Measurements from ENCODE around the gene PRR15L.

DNA sequence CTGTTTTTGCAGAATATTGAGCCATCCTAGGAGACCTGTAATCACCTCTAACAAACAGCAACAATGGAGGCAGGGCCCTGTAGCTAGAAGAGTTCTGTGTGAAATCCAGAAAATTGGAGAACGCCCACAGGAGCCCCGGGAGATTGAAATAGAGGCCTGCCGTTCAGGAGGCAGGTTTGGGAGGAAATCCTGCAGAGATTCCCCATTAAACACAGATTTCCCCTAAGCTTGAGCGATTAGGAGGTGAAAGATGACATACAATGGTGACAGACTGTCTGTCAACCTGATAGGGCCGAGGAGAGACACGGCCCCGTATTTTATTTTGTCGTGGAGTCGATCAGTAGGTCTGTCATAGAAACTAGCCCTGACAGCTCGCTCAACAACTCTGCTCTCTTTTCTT is 31.5 kb upstream of the PRR15L start:
- TF ChIP-seq POLR2A (IDR thresholded peaks at IDR 0.05), result no peak
- TF ChIP-seq, protein P1, sequence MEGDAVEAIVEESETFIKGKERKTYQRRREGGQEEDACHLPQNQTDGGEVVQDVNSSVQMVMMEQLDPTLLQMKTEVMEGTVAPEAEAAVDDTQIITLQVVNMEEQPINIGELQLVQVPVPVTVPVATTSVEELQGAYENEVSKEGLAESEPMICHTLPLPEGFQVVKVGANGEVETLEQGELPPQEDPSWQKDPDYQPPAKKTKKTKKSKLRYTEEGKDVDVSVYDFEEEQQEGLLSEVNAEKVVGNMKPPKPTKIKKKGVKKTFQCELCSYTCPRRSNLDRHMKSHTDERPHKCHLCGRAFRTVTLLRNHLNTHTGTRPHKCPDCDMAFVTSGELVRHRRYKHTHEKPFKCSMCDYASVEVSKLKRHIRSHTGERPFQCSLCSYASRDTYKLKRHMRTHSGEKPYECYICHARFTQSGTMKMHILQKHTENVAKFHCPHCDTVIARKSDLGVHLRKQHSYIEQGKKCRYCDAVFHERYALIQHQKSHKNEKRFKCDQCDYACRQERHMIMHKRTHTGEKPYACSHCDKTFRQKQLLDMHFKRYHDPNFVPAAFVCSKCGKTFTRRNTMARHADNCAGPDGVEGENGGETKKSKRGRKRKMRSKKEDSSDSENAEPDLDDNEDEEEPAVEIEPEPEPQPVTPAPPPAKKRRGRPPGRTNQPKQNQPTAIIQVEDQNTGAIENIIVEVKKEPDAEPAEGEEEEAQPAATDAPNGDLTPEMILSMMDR (IDR thresholded peaks at IDR 0.05), result no peak

All from lower leg skin (tissue), 3 donors.